ENCODE results near the gene NRXN3.

Gene NRXN3

GRCh38 chr14:78653173-78653572, 483.0 kb downstream of the NRXN3 start:
- DNase-seq (ENCODE audit: extremely low read depth, low read depth) = no peak
- no peak overlapping the region for H3K4me3 ChIP-seq (replicated peaks; ENCODE audit: low read depth, low read length)
- no peak for TF ChIP-seq CTCF (IDR thresholded peaks at IDR 0.05; ENCODE audit: low read depth, low read length, missing control alignments)

GRCh38 chr14:78657451-78657850, 487.3 kb downstream of the NRXN3 start:
- no peak overlapping the region for H3K4me3 ChIP-seq (replicated peaks; ENCODE audit: low read depth, low read length)
- no peak for DNase-seq (ENCODE audit: extremely low read depth, low read depth)
- TF ChIP-seq CTCF (IDR thresholded peaks at IDR 0.05; ENCODE audit: low read depth, low read length, missing control alignments) = no peak

GRCh38 chr14:78664841-78665240, 494.7 kb downstream of the NRXN3 start:
- TF ChIP-seq CTCF (IDR thresholded peaks at IDR 0.05; ENCODE audit: low read depth, low read length, missing control alignments) = no peak

GRCh38 chr14:78666336-78667056, 496.3 kb downstream of the NRXN3 start:
- no peak for TF ChIP-seq CTCF (IDR thresholded peaks at IDR 0.05; ENCODE audit: low read depth, low read length, missing control alignments)
- DNase-seq (ENCODE audit: extremely low read depth, low read depth) = no peak
- H3K4me3 ChIP-seq (replicated peaks; ENCODE audit: low read depth, low read length) = no peak overlapping the region

More at GRCh38 chr14:78664841-78665240, 494.7 kb downstream of the NRXN3 start:
- no peak overlapping the region for H3K4me3 ChIP-seq (replicated peaks; ENCODE audit: low read depth, low read length)
- no peak for DNase-seq (ENCODE audit: extremely low read depth, low read depth)

GRCh38 chr14:78667141-78667540, 497.0 kb downstream of the NRXN3 start:
- no peak for TF ChIP-seq CTCF (IDR thresholded peaks at IDR 0.05; ENCODE audit: low read depth, low read length, missing control alignments)
- H3K4me3 ChIP-seq (replicated peaks; ENCODE audit: low read depth, low read length) = no peak overlapping the region

GRCh38 chr14:78673845-78674244, 503.7 kb downstream of the NRXN3 start:
- H3K4me3 ChIP-seq (replicated peaks; ENCODE audit: low read depth, low read length) = no peak overlapping the region
- DNase-seq (ENCODE audit: extremely low read depth, low read depth) = no peak
- TF ChIP-seq CTCF (IDR thresholded peaks at IDR 0.05; ENCODE audit: low read depth, low read length, missing control alignments) = no peak

More at GRCh38 chr14:78667141-78667540, 497.0 kb downstream of the NRXN3 start:
- DNase-seq (ENCODE audit: extremely low read depth, low read depth) = no peak

- DNase-seq (ENCODE audit: extremely low read depth, low read depth) = no peak
- H3K4me3 ChIP-seq (replicated peaks; ENCODE audit: low read depth, low read length) = no peak overlapping the region
Observed at GRCh38 chr14:78674820-78675219, 504.6 kb downstream of the NRXN3 start.

More at GRCh38 chr14:78674820-78675219, 504.6 kb downstream of the NRXN3 start:
- TF ChIP-seq CTCF (IDR thresholded peaks at IDR 0.05; ENCODE audit: low read depth, low read length, missing control alignments) = no peak

All from HFF-Myc (cell line).